Retinal pigment epithelial cell (primary cell): ENCODE data around the gene PIM3.

Source experiments
- DNase-seq: peaks from one replicate; pipeline ENCODE4 v3.0.0-alpha.2; 2010; ENCODE audit warnings: low read depth
- H3K4me3 ChIP-seq: 2 replicates; pipeline ENCODE4 v1.5.1; 2011; ENCODE audit warnings: mild to moderate bottlenecking, low read length, control low read depth, moderate library complexity
- CTCF ChIP-seq: conservative IDR thresholded peaks from 2 replicates; pipeline ENCODE4 v1.5.1; 2011; ENCODE audit warnings: low read depth, low read length, control low read depth, inconsistent platforms

PIM3 gene

GRCh38 chr22:49997932-49998717 lies 37.6 kb downstream of the PIM3 start:
- H3K4me3 ChIP-seq: no peak overlapping the region
- no peak for TF ChIP-seq CTCF
- DNase-seq: no peak

- DNase-seq: no peak
- H3K4me3 ChIP-seq: no peak overlapping the region
- no peak for TF ChIP-seq CTCF
These were observed 38.1 kb downstream of the PIM3 start for GRCh38 chr22:49998718-49999062.

- H3K4me3 ChIP-seq: peak overlapping the region; percentile 38
- no peak for TF ChIP-seq CTCF
- no peak for DNase-seq
These were observed 38.7 kb downstream of the PIM3 start for GRCh38 chr22:49999063-49999945.

- DNase-seq: no peak
- no peak for TF ChIP-seq CTCF
- H3K4me3 ChIP-seq: peak overlapping the region; percentile 33
These were observed 39.5 kb downstream of the PIM3 start for GRCh38 chr22:49999946-50000586.

- H3K4me3 ChIP-seq: no peak overlapping the region
These were observed 40.2 kb downstream of the PIM3 start for GRCh38 chr22:50000587-50001387.

More at GRCh38 chr22:50000587-50001387, 40.2 kb downstream of the PIM3 start:
- no peak for DNase-seq
- TF ChIP-seq CTCF: no peak
